Measurements from ENCODE around the gene PSMF1.

GRCh38 chr20:1189827-1190226 is 71.4 kb downstream of the PSMF1 start:
- TF ChIP-seq CTCF (IDR thresholded peaks at IDR 0.05) = no peak
- TF ChIP-seq POLR2A (IDR thresholded peaks at IDR 0.05) = no peak

Data from Peyer's patch (tissue), 4 donors.